Epithelial cell of prostate (primary cell): ENCODE measurements around the gene LRRC3B.

Experiments used
- DNase-seq: peaks from one replicate; pipeline ENCODE4 v3.0.0-alpha.2; 2011; ENCODE audit warnings: low read depth, low spot score
- H3K27ac ChIP-seq: fragments of 450-650 bp; 2 replicates; pipeline ENCODE4 v1.5.1; 2017; ENCODE audit warnings: mild to moderate bottlenecking

LRRC3B gene

GRCh38 chr3:26699553-26699952 is 77.0 kb downstream of the LRRC3B start:
- no peak for DNase-seq
- no peak overlapping the region for H3K27ac ChIP-seq

DNA sequence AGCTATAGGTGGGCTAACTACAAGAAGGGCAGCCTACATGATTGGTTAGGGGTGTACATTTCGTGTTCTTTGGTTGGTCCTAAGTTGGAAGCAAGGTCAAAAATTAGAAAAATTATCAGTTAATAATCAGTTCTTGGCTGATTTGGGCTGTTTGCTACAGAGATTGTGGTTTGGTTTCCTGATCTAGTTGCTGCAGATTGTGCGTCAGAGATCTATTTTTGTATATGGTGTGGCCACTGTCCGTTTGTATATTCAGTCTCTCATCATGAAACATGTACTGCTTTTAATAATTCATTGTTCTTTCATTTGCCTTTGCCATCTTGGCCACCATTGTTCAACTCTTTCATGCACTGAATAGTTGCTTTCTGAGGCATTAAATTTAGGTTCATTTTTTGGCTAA is 80.9 kb downstream of the LRRC3B start:
- H3K27ac ChIP-seq, result no peak overlapping the region
- no peak for DNase-seq

DNA sequence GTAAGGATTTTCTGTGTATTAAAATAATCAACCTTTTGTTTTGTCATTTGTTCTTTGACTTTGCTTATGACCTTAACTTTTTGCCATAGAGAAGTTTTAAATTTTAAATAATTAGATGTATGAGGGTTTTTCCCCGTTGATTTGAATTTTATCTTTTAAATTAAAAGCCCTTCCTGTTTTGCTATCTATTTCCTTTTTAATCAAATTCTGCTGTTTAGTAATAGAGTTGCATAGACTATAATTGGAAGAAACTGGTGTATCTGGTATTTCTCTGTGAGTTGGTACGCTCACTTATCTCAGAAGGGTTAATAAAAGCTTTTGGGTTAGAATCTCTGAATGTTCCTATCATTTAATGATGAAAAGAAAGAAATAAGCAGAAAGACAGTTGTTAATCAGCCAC is 82.2 kb downstream of the LRRC3B start:
- H3K27ac ChIP-seq, result no peak overlapping the region
- DNase-seq, result no peak

DNA sequence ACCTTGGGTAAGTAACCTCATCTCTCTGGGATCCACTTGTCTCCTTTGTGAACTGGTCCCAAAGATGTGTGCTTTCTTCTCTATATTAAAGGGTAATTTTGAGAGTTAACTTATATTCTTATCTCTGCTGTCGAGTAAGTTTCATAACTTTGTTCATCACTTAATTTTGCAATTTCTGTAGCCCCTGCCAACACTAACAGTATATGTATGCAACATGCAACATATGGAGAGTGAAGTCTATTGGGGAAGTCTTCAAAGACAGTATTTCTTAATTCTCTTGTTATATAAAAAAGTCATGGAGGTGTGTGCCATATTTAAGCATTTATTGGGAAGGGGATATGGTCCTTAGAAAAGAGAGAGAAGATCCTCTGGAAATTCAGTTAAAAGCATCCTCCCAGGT is 85.9 kb downstream of the LRRC3B start:
- DNase-seq, result no peak
- H3K27ac ChIP-seq, result no peak overlapping the region

- no peak overlapping the region for H3K27ac ChIP-seq
- DNase-seq, result no peak
These were observed 89.8 kb downstream of the LRRC3B start for GRCh38 chr3:26712211-26713026.

DNA sequence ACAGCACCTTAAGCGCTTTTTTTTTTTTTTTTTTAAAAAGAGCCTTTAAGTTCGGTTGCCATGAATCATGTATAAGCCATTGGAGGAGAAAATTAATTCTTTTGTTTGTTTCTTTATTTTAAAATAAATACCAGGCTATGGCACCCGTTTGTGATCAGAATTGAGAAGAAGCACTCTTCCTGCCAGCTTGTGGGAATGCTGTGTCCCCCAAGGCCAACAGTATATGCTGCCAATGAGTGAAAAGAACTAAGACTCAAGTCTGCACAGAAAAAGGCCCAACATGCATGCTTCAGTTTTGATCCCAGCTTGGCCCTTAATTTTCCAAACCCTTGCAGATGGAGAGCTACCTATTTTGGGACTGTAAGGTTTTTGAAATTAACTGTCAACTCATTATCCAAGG is 90.5 kb downstream of the LRRC3B start:
- DNase-seq, result no peak
- no peak overlapping the region for H3K27ac ChIP-seq

- H3K27ac ChIP-seq, result no peak overlapping the region
- no peak for DNase-seq
These were observed 91.9 kb downstream of the LRRC3B start for GRCh38 chr3:26714485-26714884.

GRCh38 chr3:26715431-26715830 is 92.9 kb downstream of the LRRC3B start:
- DNase-seq, result no peak
- no peak overlapping the region for H3K27ac ChIP-seq

DNA sequence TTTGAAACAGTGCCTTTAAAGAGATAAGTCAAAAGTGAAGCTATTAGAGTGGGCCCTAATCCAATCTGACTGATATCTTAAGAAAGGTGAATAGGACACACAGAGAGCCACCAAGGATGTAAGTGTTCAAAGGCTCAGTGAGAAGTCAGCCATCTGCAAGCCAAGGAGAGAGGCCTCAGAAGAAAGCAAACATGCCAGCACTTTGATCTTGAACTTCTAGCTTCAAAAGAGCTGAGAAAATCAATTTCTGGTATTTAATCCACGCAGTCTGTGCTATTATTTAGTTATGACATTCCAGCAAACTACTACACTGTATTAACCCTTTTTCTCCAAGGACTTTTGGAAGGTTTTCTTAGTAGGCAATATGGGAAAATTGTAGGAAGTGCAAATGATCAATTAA is 95.7 kb downstream of the LRRC3B start:
- no peak overlapping the region for H3K27ac ChIP-seq
- DNase-seq, result no peak

- no peak overlapping the region for H3K27ac ChIP-seq
- no peak for DNase-seq
These were observed 96.6 kb downstream of the LRRC3B start for GRCh38 chr3:26719134-26719533.

- DNase-seq, result no peak
- H3K27ac ChIP-seq, result no peak overlapping the region
These were observed 98.5 kb downstream of the LRRC3B start for GRCh38 chr3:26721047-26721446.

GRCh38 chr3:26731843-26732242 is 109.3 kb downstream of the LRRC3B start:
- no peak for DNase-seq
- no peak overlapping the region for H3K27ac ChIP-seq

DNA sequence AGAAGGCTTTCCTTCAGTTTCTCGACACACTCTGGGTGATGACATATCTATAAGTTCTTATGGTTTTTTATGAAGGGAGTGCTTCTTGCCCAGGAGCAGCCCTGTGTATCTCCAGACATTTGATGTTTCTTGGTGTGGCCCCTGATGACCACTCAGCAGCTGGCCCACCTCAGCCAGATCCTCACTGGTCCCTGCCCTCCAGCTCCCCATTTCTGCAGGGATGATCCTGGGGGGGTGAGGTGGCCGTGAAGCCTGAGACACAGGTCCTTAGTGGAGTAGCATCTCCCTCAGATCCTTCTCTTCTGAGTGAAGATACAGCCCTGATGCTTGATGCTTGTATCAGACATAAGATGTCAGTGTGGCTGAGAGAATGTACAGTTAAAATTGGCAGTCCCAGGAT is 127.7 kb downstream of the LRRC3B start:
- no peak overlapping the region for H3K27ac ChIP-seq
- DNase-seq, result no peak

DNA sequence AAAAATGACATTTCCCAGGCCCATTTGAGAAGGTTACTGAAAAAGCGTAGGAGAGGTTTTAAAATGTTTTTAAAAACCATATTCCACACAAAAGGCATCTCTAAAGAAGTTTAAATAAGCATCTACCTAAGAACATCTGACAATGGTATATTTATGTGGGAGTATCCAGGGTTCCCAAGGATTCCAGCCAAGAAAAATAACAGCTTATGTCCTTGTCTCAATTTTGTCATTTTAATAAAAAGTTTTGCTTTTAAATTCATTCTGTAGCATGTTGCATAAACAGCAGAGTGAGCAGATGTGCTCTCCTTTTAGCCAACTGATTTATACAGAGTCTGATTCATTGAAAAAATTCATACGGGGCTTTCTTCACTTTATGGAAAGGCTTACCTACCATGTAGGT is 129.9 kb downstream of the LRRC3B start:
- no peak for DNase-seq
- no peak overlapping the region for H3K27ac ChIP-seq

DNA sequence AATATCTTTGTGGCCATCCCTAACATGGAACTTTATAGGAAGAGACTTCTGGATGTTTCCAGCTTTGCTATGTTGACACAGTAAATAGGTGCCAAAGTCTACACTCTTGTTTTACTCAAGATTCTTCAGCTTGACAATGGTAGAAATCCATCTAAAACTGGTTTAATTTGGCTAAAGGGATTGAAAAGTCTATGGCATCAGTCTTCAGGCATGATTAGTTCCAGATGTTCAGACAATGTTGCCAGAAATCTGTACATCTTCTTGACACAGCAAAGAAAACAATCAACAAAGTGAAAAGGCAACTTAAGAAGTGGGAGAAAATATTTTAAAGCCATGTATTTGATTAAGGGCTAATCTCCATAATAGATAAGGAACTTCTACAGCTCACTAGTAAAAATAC is 130.5 kb downstream of the LRRC3B start:
- DNase-seq, result no peak
- no peak overlapping the region for H3K27ac ChIP-seq

DNA sequence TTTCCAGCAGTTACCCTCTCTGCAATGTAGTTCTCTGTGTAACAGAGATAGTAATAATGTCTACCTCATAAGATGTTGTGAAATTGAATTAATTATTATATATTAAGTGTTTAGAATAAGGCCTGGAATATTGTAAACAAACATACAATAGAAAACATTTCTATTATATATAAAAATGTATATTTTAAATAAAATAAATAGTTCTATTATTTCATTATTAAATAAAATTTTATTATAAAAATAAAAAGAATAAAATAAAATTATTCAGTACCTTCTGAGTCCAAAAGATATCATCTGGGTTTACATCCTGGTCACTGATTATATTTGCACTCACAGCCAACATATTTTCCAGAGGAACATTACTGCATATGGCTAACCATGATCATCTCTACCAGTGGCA is 135.4 kb downstream of the LRRC3B start:
- DNase-seq, result no peak

More for the DNA sequence above, 135.4 kb downstream of the LRRC3B start:
- H3K27ac ChIP-seq, result no peak overlapping the region
